ENCODE measurements around the gene SLC36A1. TPM values are rescaled to one million over a fixed set of nuclear protein-coding genes. Genes with fewer than 3 reads are reported as not detected.

Gene SLC36A1
- total and polyA plus RNA-seq, 10 donors: 1.7 to 29.6 (median 17.7) TPM

GRCh38 chr5:151448038-151448985, 909 bp downstream of the SLC36A1 start:
- peak overlapping the region; percentile 74 to 90 (median 76) for H3K4me3 ChIP-seq
- peaks cover 0 to 12% (median 0%) of the 10 kb centered on the region in 7 donors for H3K27me3 ChIP-seq (replicated peaks in 1 of 7)
- 11 to 16% (median 12%) methylated on average over 24 of the region's 24 CpGs for WGBS, 5 donors
- intact Hi-C loops (cut with DNase I; ENCODE audit: low total_unique reads): loop anchor here (5.0 to 10.0 kb wide), 3 partner anchors 49 to 296 kb away; no protein-coding TSS in a partner anchor
- peak overlapping the region in 7 of 8 donors; percentile 59 to 90 (median 73) for H3K27ac ChIP-seq
- TF ChIP-seq CTCF (IDR thresholded peaks at IDR 0.05 in 8 of 11, conservative IDR thresholded peaks at IDR 0.05 in 3 of 11) (no peak), POLR2A (IDR thresholded peaks at IDR 0.05) (no peak), POLR2AphosphoS5 (IDR thresholded peaks at IDR 0.05) (no peak)
- peaks cover 3 to 31% (median 17%) of the 10 kb centered on the region in 6 donors for H3K4me1 ChIP-seq
- no peaks in the 10 kb centered on the region for H3K9me3 ChIP-seq
- H3K36me3 ChIP-seq: peaks cover 0 to 23% (median 0%) of the 10 kb centered on the region in 6 donors
- DNase-seq: no peak

GRCh38 chr5:151449297-151449696, 1.9 kb downstream of the SLC36A1 start:
- peaks cover 0 to 12% (median 0%) of the 10 kb centered on the region in 7 donors for H3K27me3 ChIP-seq (replicated peaks in 1 of 7)
- peaks cover 0 to 23% (median 0%) of the 10 kb centered on the region in 6 donors for H3K36me3 ChIP-seq
- no peaks in the 10 kb centered on the region for H3K9me3 ChIP-seq
- intact Hi-C loops (cut with DNase I; ENCODE audit: low total_unique reads): loop anchor here (5.0 to 10.0 kb wide), 3 partner anchors 48 to 296 kb away; no protein-coding TSS in a partner anchor
- peaks cover 3 to 31% (median 17%) of the 10 kb centered on the region in 6 donors for H3K4me1 ChIP-seq
- TF ChIP-seq CTCF (IDR thresholded peaks at IDR 0.05 in 8 of 11, conservative IDR thresholded peaks at IDR 0.05 in 3 of 11): no peak
- no peak for TF ChIP-seq POLR2A (IDR thresholded peaks at IDR 0.05)
- TF ChIP-seq POLR2AphosphoS5 (IDR thresholded peaks at IDR 0.05): no peak
- DNase-seq: no peak
- 73 to 84% (median 78%) methylated on average over 7 of the region's 7 CpGs for WGBS, 5 donors
- H3K27ac ChIP-seq: peak overlapping the region in 1 of 8 donors; percentile 90
- peak overlapping the region in 1 of 8 donors; percentile 90 for H3K4me3 ChIP-seq

GRCh38 chr5:151449839-151450238, 2.4 kb downstream of the SLC36A1 start:
- TF ChIP-seq CTCF (IDR thresholded peaks at IDR 0.05 in 8 of 11, conservative IDR thresholded peaks at IDR 0.05 in 3 of 11) (no peak), POLR2AphosphoS5 (IDR thresholded peaks at IDR 0.05) (no peak), POLR2A (IDR thresholded peaks at IDR 0.05) (no peak)
- H3K9me3 ChIP-seq: no peaks in the 10 kb centered on the region
- intact Hi-C loops (cut with DNase I; ENCODE audit: low total_unique reads): loop anchor here (5.0 to 10.0 kb wide), 3 partner anchors 47 to 295 kb away; no protein-coding TSS in a partner anchor
- WGBS, 5 donors: 84 to 96% (median 94%) methylated on average over 5 of the region's 5 CpGs
- no peak overlapping the region for H3K4me3 ChIP-seq
- peaks cover 3 to 31% (median 17%) of the 10 kb centered on the region in 6 donors for H3K4me1 ChIP-seq
- H3K27ac ChIP-seq: no peak overlapping the region
- peaks cover 0 to 12% (median 0%) of the 10 kb centered on the region in 7 donors for H3K27me3 ChIP-seq (replicated peaks in 1 of 7)
- peaks cover 0 to 23% (median 0%) of the 10 kb centered on the region in 6 donors for H3K36me3 ChIP-seq
- no peak for DNase-seq

DNA sequence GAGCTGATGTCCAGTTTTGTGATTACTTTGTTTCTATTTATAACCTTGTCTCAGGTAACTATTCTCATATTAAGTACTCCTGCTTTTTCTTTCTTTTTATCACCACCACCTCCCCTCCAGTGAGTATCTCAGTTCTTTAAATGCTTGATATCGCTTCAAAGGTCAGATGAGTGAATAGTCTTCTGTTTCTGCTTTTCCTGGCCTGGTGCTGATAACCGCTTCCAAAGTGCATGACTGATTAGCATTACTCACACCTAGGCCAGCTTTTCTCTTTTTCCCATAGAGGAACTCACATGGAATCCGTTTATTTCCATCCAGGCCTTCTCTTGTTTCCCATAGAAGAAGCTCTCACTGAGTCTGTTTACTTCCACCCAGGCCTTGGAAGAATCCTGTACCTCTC, 3.2 kb downstream of the SLC36A1 start:
- Histone ChIP-seq H3K9me3 (no peaks in the 10 kb centered on the region), H3K27me3 (replicated peaks in 1 of 7) (peaks cover 0 to 7% (median 0%) of the 10 kb centered on the region in 7 donors), H3K4me1 (peaks cover 3 to 31% (median 17%) of the 10 kb centered on the region in 6 donors), H3K36me3 (peaks cover 0 to 23% (median 0%) of the 10 kb centered on the region in 6 donors), H3K27ac (no peak overlapping the region), H3K4me3 (no peak overlapping the region)
- WGBS, 5 donors: 61 to 96% (median 89%) methylated on average over 3 of the region's 3 CpGs
- TF ChIP-seq POLR2A (IDR thresholded peaks at IDR 0.05) (no peak), POLR2AphosphoS5 (IDR thresholded peaks at IDR 0.05) (no peak), CTCF (IDR thresholded peaks at IDR 0.05 in 8 of 11, conservative IDR thresholded peaks at IDR 0.05 in 3 of 11) (no peak)
- intact Hi-C loops (cut with DNase I; ENCODE audit: low total_unique reads): no loop called here
- no peak for DNase-seq
